Endometrium (tissue), 2 donors: Measurements from ENCODE around the gene A1BG.

Source experiments
- FAIRE-seq: peaks from 2 replicates; lab custom pipeline; 2012; peaks lifted over from hg19 to GRCh38; lab: Jason Lieb, UNC
- donor health status: control.
- donor health status: control.

The A1BG gene

GRCh38 chr19:58300620-58301019 is 52.7 kb downstream of the A1BG start:
- no peak for FAIRE-seq

DNA sequence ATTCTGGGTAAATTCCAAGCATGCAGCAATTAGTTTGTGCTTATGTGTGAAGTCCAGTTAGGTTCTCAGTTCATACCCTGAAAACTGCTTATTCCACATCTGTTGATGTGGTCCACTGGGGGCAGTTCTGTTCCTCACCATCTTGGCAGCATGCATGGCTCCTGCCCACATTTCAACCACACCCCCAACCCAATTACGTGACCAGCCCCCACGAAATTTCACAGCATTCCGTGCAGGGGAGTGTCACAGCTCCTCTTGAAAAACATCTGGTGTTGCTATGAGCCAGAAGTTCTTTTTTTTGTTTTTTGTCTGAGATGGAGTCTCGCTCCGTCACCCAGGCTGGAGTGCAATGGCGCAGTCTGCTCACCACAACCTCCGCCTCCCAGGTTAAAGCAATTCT is 57.2 kb downstream of the A1BG start:
- FAIRE-seq, result no peak
